Pericardium fibroblast (primary cell): Measurements from ENCODE around the gene ENTPD6. TPM values are rescaled to one million over a fixed set of nuclear protein-coding genes. Genes with fewer than 3 reads are reported as not detected.

Source experiments
- total RNA-seq: library from RNA; depleted of rRNA; stranded (reverse); fragments of >200 nt; gene quantifications from 2 replicates; pipeline ENCODE4 v1.2.3, GENCODE V29; 2015

The ENTPD6 gene
- total RNA-seq = 40.7 and 50.8 TPM in 2 replicates

GRCh38 chr20:25195014-25195961 is at the start of gene ENTPD6:
Gene ENTPD6 (plus strand): TSS chr20:25195712. CDS start chr20:25206537, 10,825 bp downstream.

GRCh38 chr20:25247956-25248785 is 52.7 kb downstream of the ENTPD6 start, which contains the start of gene PYGB:
Gene PYGB (plus strand): TSS chr20:25248085. CDS start chr20:25248179, 94 bp downstream.

Other genes starting within 250 kb of the ENTPD6 start
- gene CST7, start 246.4 kb upstream of the ENTPD6 start, total RNA-seq = not detected in 2 replicates
- gene APMAP, start 203.0 kb upstream of the ENTPD6 start, total RNA-seq = 58.7 and 88.7 TPM in 2 replicates
- gene ACSS1, start 137.6 kb upstream of the ENTPD6 start, total RNA-seq = 19.2 and 34.0 TPM in 2 replicates
- gene VSX1, start 113.6 kb upstream of the ENTPD6 start, total RNA-seq = not detected in 2 replicates
- 149 and 153 TPM in 2 replicates for gene PYGB, start 52.4 kb downstream of the ENTPD6 start, total RNA-seq
- gene ABHD12, start 195.1 kb downstream of the ENTPD6 start, total RNA-seq = 18.2 and 40.5 TPM in 2 replicates
- gene GINS1, start 212.0 kb downstream of the ENTPD6 start, total RNA-seq = 1.4 and 2.3 TPM in 2 replicates